GM21447 (cell line): ENCODE results near the gene GNLY.
A peak's percentile ranks its signal among the peaks of the same experiment; 100 is the strongest.
"Not testable (repeated sequence)": the region's sequence is repeated elsewhere in the genome, so short reads cannot be mapped to it uniquely, and the experiment has no call there.

Source experiments
- ATAC-seq: cut with Tn5 transposase; IDR thresholded peaks from one replicate; pipeline ENCODE4 v1.9.1; 2021; ENCODE audit not compliant: unreplicated experiment

GNLY gene

DNA sequence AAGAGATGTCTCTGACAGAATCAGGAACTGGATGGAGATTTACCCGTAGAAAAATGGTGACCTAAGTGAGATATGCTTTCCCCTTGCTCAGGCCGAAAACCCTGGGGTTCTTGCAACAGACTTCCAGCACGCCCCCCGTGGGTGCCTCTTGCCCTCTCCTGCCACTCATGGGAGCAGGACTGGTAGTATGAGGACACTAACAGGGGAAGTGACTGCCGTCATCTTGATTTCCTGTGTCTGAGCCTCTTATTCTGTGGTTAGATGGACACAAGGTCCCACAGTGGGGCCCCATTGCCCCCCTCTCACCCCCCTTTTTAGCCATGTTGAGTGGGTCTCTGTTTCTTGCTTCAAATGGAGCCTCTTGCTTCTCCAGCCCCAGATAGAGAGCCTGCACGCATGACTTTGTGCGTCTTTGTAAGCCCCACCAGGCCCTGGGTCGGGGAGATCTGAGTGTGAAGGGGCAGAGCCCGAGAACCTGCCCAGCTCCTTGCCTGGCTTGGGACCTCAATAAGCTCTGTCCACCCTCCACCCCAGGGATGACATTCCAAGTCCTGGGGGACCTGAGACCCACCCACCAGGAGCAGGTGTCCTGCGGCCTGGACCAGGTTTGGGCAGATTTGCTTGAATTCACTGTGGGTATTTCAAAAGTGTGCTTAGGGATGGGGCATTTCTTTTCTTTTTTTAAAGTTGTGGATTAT is 12.6 kb downstream of the GNLY start:
- no peak for ATAC-seq

DNA sequence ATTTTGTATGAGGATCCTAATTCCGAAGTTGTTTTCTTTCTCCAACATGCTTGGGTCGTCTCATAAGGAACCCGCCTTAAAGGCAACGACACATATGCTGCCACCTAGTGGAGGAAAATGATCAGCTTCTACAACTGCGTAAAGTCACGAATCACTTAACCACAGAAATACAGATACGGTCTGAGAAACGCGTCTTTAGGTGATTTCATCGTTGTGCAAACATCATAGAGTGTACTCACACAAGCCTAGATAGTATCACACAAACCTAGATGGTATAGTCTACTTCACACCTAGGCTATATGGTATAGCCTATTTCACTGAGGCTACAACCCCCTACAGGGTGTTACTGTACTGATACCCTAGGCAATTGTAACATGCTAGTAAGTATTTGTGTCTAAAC is 13.1 kb downstream of the GNLY start:
- peak; percentile 48 for ATAC-seq

DNA sequence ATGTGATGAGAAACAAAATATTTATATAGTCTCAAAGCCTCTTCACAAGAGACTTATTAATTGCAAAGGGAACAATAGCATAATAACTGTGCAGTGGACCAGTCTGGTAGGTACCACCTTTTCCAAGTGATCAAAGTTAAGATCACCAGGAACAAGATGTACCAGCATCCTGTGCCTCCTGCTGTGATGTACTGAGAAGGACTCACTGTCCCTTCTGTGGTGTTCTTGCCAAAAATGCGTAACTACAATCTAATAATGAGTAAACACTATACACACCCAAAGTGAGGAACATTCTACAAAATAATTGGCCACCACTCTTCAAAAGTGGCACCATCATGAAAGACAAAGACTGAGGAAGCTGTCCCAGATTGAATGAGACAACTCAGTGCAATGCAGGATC is 14.5 kb downstream of the GNLY start:
- ATAC-seq: no peak

DNA sequence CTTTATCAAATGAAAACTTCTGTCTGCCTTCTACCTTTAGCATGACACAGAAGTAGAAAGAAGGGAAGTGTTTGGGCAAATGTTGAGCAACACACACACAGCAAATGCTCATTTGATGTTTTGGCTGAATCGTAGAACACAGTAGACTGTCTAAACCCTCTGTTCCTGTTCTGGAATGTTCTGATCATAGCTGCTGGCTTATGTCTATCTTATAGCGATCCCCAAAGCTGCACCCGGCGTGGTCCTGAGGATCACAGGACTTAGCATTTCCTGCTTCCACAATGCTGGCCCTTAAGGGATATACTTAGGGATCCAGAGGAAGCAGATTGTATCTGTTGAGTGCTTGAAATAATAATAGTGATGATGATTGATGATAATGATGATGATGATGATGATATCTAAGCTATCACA is 15.2 kb downstream of the GNLY start:
- ATAC-seq: no peak

DNA sequence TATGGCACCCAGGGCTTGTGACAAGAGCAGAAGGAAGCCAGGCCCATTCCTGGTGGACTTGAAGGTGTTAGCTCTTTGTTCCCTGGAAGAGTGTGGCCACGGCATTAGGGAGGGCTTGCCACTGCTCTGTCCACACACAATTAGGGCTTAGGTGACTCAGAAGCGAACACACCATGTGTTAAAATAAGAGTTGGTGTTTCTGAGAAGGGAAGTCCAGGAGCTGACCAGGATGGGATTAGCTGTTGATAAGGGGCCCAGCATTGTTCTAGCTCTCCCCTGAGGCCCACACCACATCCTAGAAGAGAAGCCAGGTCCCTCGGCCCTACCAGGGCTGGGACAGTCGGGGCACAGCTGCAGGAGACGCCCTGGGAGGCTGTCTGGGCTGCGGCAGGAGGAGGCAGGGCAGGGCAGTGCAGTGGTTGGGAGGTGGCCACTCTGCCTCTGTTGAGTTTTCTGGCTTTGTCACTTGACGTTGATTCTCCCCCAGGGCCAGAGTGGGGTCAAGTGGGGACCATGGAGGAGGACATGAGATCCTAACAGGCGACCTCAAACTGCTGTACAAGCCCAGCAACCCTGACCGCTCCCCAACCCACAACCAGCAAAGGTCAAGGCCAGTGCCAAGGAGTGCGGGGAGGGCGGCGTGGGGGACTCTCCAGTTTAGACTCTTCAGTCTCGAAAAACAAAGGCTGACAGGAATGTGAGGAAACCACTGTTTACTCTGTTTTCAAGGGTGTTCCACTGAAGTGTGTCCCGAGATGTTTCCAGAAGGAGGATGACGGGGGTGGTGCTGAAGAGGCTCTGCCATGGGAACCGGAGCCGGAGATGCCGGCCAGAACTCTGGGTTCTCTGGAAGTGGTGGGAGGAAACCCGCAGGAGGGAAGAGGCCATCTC is 16.8 kb downstream of the GNLY start:
- no peak for ATAC-seq

DNA sequence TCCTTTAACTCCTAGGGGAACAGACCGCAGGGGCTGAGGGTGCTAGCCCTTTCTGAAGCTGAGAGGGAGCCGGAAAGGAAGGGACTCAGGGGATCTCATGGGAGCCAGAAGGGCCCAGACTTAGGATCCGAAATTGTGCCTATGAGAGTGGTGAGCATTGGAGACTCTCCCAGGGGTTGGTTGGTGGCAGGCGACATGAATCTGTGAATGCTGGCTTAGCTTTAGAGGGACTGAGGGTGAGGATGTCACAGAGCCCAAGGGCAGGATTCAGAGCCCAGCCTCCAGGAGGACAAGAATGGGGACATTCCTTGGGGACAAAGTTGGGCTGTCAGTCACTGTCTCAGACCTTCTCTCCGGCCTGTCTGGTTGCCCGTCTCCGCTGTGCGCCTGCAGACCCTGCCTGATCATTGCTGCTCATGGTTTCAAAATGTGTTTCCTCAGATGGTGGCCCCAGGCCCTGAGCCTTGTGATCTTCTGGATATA is 17.5 kb downstream of the GNLY start:
- no peak for ATAC-seq

DNA sequence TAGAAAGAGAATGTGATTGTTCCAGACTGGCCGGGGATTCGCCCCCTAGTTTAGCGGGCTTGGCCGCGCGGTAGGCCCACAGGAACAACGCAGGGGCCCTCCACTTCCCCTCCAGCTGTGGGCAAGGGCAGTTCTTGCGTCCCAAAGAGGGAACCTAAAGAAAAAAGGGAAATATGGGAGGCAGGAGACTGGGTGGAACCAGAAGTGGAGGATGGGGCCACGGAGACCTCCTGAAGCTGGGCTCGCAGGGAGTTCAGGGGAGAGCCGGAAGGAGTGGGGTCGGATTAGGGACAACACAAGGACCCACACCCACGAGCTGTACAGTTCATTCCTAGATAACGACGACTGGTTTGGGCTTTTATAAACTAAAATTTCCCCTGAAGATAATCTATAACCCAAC is 18.2 kb downstream of the GNLY start:
- no peak for ATAC-seq

DNA sequence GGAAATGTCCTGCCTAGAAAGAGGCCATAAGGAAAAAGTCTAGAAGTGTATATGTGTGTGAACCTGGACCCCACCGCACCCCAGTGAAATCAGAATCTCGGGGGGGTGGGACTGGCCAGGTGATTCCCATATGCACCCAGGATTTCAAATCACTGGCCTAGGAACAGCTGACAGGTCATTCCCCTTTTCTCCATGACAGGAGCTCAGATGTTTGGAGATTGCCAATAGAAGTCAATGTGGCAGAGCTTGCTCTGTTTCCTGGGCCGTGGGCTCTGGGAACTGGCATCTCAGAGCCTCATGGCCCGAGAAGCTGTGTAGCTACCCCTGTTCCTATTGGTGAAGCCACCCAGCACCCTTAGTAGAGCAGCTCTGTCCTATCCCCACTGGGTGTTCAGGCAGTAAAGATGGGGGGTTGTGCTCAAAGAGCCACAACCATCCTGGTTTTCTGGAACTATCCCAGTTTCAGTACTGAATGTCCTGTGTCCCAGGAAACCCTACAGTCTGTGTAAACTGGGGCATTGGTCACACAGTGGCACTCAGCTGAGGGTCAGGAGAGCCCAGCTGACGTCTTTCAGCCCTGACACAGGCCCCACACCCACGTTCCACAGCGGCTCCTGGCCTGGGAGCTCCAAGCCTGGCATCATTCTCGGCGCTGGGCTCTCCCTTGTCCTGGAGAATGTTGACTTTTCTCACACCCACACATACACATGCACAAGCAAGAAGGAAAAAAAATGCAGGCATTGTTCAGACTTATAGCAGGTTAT is 18.9 kb downstream of the GNLY start:
- no peak for ATAC-seq

DNA sequence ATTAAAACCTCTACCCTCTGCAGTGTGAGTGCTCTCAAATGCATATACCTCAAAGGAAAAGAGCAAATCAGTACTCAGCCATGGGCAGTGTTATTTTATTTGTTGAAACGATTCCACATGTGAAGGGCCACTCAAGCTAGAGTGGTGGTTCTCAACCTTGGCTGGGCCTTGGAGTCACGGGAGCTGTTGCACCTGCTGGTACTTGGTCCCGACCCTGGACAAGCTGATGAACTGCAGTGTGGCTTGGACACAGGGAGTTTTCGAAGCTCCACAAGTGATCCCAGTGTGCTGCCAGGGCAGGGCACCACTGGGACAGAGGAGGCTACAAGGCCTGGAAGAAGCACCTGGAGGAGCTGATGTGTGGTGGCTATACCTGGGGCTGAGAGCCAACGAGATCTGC is 19.7 kb downstream of the GNLY start:
- ATAC-seq: no peak

DNA sequence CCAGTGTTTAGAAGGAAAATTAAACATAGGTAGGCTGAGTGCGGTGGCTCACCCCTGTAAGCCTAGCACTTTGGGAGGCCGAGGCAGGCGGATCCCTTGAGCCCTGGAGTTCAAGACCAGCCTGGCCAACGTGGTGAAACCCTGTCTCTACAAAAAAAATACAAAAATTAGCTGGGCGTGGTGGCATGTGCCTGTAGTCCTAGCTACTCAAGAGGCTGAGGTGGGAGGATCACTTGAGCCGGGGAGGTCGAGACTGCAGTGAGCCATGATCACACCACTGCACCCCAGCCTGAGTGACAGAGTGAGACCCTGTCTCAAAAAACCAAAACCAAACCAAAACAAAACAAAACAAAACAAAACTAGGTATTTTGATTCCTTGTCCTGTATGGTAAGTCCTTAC is 20.3 kb downstream of the GNLY start:
- ATAC-seq: not testable (repeated sequence)

DNA sequence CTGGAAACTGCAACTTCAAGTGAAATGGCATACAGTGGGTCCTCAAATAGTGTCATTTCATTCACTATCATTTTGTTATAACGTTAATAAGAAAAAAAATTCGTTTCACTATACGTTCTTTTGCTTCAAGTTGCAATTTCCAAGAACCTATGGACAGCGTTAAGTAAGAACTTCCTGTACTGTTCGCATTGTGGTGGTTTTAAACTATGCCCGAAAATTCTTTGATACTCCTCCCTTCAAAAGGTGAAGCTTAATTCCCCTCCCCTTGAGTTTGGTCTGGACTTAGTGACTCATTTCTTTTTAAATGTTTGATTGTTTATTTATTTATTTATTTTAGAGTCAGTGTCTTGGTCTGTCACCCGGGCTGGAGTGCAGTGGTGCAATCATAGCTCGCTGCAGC is 20.7 kb downstream of the GNLY start:
- no peak for ATAC-seq

DNA sequence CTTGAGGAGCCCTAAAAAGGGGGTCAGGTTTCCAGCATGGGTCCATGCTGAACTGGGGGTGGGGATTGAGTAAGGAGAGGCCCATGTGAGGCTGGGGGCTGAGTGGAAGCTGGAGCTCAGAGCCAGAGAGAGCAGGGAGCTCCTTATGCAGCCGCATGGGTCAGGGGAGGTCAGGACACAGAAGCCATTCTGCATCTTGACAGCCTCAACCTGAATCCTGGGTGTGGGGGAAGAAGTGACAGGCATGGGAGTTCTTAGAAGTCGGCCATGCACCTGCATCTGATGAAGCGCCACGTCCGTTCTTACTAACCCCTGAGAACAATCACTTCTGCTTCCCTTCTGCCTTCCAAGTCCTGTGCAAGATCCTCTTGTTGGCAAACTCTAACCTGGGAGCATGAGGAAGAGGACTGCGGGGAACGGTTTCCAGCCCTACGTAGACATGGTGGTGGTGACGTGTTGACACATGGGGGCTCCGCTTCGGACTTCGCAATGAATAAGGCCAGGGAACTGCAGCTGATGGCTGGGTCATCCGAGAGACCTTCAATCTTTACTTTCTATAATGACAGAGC is 22.3 kb downstream of the GNLY start:
- ATAC-seq: no peak

DNA sequence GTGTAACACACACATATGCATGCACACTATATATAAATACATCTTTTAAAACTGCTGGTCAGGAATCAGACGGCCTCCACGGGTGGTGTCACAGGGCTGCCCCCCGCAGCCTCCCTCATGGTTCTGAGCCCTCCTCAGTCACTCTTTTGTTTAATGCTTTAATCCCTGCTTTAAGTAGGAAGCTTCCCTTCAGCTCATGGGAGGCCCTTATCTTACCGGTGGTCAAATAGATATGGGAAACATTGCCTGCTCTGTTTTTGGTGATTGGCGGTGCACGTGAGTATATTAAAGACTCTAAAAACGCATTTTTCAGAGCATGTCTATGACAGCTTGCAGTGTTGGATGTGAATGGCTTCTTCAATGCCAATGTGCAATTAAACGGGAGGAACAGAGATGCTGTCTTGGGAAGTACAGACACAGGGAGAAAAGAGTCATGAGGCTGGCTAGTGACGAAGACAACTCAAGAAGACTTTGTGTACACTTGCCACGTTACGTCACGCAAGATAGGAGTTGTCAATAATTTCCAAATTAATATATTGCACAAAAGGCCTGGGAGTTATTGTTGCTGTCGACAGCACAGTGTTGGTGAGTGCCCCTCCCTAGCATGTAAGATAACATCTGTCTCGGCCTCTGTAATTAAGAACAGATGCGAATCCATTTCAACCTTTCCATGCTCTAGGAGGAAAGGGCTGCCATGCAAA is 23.3 kb downstream of the GNLY start:
- ATAC-seq: no peak

DNA sequence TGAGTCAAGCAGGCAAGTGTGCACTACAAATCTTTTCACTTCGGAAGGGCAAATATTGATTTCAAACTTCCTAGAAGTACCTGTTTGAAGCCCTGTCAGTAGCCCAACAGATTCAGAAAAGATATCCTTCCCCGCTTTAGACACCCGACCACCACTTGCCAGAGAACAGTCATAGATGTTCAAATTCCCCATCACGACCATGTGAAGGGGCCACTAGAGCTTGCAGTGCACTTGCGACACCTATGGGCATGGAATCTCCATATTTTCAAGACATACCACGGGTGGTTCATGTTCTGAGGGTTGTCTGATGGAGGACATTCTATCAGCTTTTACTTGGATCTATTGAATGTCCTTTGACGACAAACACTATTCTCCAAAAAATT is 23.8 kb downstream of the GNLY start:
- no peak for ATAC-seq

DNA sequence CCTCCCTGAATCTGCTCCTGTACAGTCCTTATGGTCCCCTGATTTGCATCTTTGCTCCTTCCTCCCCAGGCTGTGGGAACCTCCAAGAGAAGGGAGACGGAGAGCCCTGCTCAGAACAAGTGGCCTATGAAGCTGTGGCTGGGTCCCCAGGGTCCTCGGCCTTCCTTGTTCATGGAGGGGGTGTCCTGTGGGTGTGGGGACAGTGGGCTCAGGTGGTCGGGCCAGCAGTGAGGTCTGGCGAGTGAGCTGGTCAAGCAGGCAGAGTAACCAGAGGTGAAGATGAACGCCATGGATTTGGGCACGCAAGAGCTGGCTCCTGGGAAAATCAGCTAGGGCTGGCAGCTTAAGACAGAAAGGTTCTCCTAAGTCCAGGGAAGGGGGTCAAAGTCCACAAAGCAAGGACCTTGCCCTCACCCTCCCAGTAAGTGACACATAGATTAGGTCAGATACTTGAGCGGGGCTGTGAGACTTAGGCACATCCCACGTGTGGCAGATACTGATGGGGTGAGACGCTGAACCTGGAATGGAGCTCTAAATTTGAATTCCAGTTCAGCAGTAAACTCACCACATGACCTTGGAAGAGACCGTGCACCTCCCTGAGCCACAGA is 24.8 kb downstream of the GNLY start:
- no peak for ATAC-seq

DNA sequence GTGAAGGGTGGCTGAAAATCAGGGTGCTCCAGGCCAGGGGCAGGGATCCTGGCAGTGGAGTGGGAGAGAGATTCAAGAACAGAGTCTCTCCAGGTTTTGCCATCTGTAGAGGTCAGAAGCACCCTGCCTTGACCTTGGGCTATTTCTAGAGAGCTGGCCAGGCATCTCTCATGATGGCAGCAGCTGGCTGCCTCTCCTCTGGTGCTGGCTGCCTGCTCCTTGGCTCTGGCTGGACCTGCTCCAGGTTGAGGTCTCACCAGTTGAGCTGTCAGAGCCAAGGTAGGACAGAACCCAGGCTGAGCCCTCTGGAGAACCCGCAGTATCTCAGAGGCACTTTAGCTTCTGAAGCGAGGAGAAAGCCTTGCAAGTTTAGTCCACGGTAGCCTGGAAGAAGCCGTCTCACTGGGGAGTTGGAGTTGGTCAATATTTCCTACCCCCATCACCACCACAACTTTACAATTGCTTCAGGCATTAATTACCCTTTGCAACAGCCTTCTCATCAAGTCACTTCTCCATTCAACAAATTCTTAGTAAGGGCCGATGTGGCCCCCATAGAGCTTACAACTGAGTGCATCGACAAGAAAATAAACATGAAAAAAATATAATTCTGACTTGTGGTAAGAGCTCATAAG is 25.6 kb downstream of the GNLY start:
- ATAC-seq: no peak

DNA sequence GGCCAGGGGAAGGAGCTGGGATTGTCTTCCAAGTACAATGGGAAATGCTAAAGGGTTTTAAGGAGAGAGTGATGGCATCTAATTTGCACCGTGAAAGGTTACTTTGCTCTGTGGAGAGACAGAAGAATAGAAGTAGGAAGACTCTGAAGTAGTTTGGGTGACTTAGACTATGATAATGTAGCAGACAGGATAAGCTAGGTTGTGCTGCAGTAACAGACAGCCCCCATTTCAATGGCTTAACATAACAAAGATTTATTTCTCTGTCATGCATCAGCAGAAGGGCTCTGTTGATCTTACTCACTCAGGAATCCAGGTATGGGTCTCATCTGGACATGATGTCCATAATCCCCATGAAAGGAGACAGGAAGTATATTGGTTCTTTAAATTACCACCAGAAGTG is 26.4 kb downstream of the GNLY start:
- no peak for ATAC-seq

DNA sequence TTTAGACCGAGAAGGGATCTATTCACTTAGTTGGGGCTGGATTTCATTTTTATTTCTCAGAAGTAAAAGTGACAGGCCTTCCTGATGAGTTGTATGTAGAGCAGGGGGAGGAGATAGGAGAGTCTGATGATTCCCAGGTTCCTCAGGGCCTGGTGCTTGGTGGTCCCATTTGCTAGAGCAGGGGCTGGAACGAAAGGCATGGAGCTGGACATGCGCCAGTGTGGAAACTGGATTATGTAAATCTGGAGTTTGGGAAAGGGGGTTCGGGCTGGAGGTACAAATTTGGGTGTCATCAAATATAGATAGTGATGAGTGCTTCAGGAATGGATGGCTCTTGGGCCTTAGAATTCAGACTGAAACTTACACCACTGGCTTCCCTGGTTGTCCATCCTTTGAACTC is 27.5 kb downstream of the GNLY start:
- ATAC-seq: no peak

DNA sequence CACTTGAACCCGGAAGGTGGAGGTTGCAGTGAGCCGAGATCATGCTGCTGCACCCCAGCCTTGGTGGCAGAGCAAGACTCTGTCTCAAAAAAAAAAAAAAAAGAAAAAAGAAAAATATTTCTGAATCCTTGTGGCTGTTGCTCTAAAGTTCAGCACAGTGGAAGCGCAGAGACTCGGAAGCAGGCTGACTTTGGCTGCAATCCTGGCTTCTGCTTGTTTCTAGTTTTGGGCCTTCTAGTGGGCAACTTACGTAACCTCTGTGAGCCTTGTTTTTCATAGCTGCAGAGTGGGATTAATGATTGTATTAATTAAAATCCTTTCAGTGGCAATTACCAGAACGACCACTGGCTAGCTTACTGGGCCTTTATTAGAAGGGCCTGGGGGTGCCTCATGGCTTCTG is 28.4 kb downstream of the GNLY start:
- no peak for ATAC-seq
